ENCODE data around the gene ICAM1. TPM values are rescaled to one million over a fixed set of nuclear protein-coding genes. Genes with fewer than 3 reads are reported as not detected.

ICAM1 gene
- total and polyA plus RNA-seq, 11 donors: 6.0 to 87.6 (median 9.7) TPM

DNA sequence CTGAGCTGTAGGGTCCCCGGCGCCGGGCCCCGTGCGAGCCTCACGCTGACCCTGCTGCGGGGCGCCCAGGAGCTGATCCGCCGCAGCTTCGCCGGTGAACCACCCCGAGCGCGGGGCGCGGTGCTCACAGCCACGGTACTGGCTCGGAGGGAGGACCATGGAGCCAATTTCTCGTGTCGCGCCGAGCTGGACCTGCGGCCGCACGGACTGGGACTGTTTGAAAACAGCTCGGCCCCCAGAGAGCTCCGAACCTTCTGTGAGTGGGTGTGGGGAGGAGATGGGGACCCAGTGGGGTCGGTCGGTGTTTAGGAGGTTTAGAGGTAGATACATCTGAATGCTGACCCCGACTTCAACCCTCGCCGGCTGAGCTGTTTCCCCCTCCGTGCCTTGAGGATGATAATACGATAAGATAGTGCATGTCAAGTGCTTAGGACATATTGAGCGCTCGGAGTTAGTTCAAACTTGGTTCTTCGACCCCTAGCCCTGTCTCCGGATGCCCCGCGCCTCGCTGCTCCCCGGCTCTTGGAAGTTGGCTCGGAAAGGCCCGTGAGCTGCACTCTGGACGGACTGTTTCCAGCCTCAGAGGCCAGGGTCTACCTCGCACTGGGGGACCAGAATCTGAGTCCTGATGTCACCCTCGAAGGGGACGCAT, 20.8 kb downstream of the ICAM1 start:
- Histone ChIP-seq H3K4me3 (peak overlapping the region; percentile 3 to 60 (median 43)), H3K9me3 (no peaks in the 10 kb centered on the region), H3K4me1 (peaks cover 10 to 90% (median 58%) of the 10 kb centered on the region in 12 donors), H3K27ac (peak overlapping the region in 1 of 12 donors; percentile 6), H3K27me3 (peaks cover 46 to 100% (median 89%) of the 10 kb centered on the region in 9 donors), H3K36me3 (no peaks in the 10 kb centered on the region)
- DNase-seq: no peak
- intact Hi-C loops (cut with DNase I): no loop called here
- TF ChIP-seq, protein P1, sequence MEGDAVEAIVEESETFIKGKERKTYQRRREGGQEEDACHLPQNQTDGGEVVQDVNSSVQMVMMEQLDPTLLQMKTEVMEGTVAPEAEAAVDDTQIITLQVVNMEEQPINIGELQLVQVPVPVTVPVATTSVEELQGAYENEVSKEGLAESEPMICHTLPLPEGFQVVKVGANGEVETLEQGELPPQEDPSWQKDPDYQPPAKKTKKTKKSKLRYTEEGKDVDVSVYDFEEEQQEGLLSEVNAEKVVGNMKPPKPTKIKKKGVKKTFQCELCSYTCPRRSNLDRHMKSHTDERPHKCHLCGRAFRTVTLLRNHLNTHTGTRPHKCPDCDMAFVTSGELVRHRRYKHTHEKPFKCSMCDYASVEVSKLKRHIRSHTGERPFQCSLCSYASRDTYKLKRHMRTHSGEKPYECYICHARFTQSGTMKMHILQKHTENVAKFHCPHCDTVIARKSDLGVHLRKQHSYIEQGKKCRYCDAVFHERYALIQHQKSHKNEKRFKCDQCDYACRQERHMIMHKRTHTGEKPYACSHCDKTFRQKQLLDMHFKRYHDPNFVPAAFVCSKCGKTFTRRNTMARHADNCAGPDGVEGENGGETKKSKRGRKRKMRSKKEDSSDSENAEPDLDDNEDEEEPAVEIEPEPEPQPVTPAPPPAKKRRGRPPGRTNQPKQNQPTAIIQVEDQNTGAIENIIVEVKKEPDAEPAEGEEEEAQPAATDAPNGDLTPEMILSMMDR (IDR thresholded peaks at IDR 0.05): no peak
- TF ChIP-seq POLR2A (IDR thresholded peaks at IDR 0.05): no peak
- WGBS, 4 donors: 1 to 2% (median 2%) methylated on average over 39 to 49 of the region's 49 CpGs
- ATAC-seq: peak in 1 of 4 donors; percentile 1

DNA sequence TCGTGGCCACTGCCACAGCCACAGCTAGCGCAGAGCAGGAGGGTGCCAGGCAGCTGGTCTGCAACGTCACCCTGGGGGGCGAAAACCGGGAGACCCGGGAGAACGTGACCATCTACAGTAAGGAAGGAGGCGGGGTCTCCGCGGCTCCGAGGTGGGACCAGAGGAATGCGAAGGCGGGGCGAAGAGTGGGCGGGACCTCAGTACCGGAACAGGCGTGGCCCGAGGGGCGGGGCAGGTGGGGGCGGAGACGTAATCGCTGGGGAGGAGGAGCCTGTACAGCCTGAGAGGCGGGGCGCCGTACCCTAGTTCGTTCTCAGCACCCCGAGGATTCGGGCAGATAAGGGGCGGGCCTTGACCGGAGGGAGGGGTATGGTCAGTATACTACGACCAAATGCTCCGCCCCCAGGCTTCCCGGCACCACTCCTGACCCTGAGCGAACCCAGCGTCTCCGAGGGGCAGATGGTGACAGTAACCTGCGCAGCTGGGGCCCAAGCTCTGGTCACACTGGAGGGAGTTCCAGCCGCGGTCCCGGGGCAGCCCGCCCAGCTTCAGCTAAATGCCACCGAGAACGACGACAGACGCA, 21.4 kb downstream of the ICAM1 start:
- DNase-seq (peak; percentile 64 to 92 (median 79)), ATAC-seq (peak in 3 of 4 donors; percentile 71 to 75 (median 75))
- Histone ChIP-seq H3K9me3 (no peaks in the 10 kb centered on the region), H3K36me3 (no peaks in the 10 kb centered on the region), H3K27ac (no peak overlapping the region), H3K4me1 (peaks cover 10 to 83% (median 52%) of the 10 kb centered on the region in 12 donors), H3K27me3 (peaks cover 46 to 100% (median 93%) of the 10 kb centered on the region in 9 donors), H3K4me3 (peak overlapping the region; percentile 1 to 60 (median 43))
- TF ChIP-seq, protein P1 (IDR thresholded peaks at IDR 0.05): no peak
- no peak for TF ChIP-seq POLR2A (IDR thresholded peaks at IDR 0.05)
- 2 to 7% (median 3%) methylated on average over 36 to 45 of the region's 45 CpGs for WGBS, 4 donors
- intact Hi-C loops (cut with DNase I): no loop called here

DNA sequence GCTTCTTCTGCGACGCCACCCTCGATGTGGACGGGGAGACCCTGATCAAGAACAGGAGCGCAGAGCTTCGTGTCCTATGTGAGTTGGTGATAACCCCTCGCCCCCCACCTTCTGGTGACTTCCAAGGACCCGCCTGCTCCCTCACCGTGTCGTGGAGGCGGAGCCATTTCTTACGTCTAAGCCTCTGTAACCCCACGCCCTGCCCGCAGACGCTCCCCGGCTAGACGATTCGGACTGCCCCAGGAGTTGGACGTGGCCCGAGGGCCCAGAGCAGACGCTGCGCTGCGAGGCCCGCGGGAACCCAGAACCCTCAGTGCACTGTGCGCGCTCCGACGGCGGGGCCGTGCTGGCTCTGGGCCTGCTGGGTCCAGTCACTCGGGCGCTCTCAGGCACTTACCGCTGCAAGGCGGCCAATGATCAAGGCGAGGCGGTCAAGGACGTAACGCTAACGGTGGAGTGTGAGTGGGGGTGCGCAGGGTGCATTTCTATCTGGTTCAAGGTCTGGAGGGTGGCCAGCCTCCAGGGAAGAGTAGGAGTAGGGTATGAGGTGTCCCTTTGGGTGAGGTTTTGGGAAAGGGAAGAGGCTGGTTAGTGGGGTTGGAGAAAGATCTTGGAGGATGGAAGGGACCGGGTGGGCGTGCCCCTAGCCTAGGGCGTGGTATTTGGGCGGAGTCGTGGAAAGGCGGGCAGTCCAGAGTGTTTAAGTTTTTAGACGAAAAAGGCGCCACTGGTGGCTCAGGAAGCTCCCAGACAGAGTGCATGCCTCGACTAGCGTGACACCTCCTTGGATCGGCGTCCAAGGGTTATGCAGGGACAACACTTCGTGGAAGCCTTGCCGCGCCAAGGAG, 22.1 kb downstream of the ICAM1 start:
- H3K36me3 ChIP-seq: no peaks in the 10 kb centered on the region
- intact Hi-C loops (cut with DNase I): no loop called here
- DNase-seq: no peak
- peaks cover 43 to 98% (median 88%) of the 10 kb centered on the region in 9 donors for H3K27me3 ChIP-seq
- peak overlapping the region; percentile 1 to 60 (median 43) for H3K4me3 ChIP-seq
- peaks cover 10 to 77% (median 47%) of the 10 kb centered on the region in 12 donors for H3K4me1 ChIP-seq
- H3K9me3 ChIP-seq: no peaks in the 10 kb centered on the region
- TF ChIP-seq POLR2A (IDR thresholded peaks at IDR 0.05): no peak
- TF ChIP-seq, protein P1 (IDR thresholded peaks at IDR 0.05): no peak
- WGBS, 4 donors: 15 to 24% (median 19%) methylated on average over 50 to 56 of the region's 56 CpGs
- no peak for ATAC-seq
- no peak overlapping the region for H3K27ac ChIP-seq

Data from heart left ventricle (tissue), 16 donors.